Measurements from ENCODE around the gene ARHGAP22.

GRCh38 chr10:48492201-48492600 lies 112.7 kb downstream of the ARHGAP22 start:
- TF ChIP-seq POLR2AphosphoS5 (IDR thresholded peaks at IDR 0.05) = no peak
- TF ChIP-seq, protein P1, sequence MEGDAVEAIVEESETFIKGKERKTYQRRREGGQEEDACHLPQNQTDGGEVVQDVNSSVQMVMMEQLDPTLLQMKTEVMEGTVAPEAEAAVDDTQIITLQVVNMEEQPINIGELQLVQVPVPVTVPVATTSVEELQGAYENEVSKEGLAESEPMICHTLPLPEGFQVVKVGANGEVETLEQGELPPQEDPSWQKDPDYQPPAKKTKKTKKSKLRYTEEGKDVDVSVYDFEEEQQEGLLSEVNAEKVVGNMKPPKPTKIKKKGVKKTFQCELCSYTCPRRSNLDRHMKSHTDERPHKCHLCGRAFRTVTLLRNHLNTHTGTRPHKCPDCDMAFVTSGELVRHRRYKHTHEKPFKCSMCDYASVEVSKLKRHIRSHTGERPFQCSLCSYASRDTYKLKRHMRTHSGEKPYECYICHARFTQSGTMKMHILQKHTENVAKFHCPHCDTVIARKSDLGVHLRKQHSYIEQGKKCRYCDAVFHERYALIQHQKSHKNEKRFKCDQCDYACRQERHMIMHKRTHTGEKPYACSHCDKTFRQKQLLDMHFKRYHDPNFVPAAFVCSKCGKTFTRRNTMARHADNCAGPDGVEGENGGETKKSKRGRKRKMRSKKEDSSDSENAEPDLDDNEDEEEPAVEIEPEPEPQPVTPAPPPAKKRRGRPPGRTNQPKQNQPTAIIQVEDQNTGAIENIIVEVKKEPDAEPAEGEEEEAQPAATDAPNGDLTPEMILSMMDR (IDR thresholded peaks at IDR 0.05) = no peak
- no peak for TF ChIP-seq POLR2A (IDR thresholded peaks at IDR 0.05)
